GM19438 (cell line): ENCODE data around the gene CP.
"Not testable (repeated sequence)": the region's sequence is repeated elsewhere in the genome, so short reads cannot be mapped to it uniquely, and the experiment has no call there.

ENCODE experiments used
- ATAC-seq: cut with Tn5 transposase; IDR thresholded peaks from one replicate; pipeline ENCODE4 v1.9.1; 2021; ENCODE audit warnings: low read depth; ENCODE audit not compliant: unreplicated experiment

Gene CP

GRCh38 chr3:149221783-149222517 is at the start of gene CP:
Gene CP, minus strand, starts transcription at chr3:149221829. Its CDS starts 37 bp downstream, at chr3:149221792.
- no peak for ATAC-seq

GRCh38 chr3:149270180-149270579 is 48.6 kb upstream of the CP start:
- no peak for ATAC-seq

GRCh38 chr3:149269687-149270086 is 48.1 kb upstream of the CP start:
- no peak for ATAC-seq

- ATAC-seq: no peak
Observed at GRCh38 chr3:149267565-149267964, 45.9 kb upstream of the CP start.

- ATAC-seq: no peak
Observed at GRCh38 chr3:149266736-149267135, 45.1 kb upstream of the CP start.

DNA sequence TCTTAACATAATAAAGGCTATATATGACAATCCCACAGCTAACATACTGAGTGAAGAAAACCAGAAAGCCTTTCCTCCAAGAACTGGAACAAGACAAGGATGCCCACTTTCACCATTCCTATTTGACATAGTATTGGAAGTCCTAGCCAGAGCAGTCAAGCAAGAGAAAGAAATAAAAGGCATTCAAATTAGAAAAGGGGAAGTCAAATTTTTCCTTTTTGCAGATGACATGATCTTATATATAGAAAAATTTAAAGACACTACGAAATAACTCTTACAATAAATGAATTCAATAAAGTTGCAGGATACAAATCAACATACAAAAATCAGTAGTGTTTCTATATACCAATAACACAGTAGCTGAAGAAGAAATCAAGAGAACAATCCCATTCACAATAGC is 42.2 kb upstream of the CP start:
- no peak for ATAC-seq

- ATAC-seq: no peak
Observed at GRCh38 chr3:149258714-149259113, 37.1 kb upstream of the CP start.

DNA sequence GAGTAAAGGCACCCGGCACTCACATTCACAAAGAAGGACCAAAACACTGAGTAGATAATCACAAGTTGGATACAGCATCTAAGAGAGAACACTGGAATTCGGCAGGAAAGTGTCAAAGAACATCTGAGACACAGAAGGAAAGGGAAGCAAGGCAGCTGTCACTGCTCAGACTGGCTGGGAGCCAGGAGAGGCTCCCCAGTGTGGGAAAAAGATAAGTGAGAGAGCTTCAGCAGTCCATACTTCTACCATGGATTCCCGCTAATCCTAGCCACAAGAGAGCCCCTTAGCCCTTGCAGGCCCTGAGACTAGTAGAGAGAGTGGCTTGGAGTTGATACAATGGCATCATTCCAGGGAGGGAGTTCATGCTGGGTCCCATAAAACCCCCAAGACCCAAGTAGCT is 36.7 kb upstream of the CP start:
- no peak for ATAC-seq

GRCh38 chr3:149252272-149252671 is 30.6 kb upstream of the CP start:
- no peak for ATAC-seq

DNA sequence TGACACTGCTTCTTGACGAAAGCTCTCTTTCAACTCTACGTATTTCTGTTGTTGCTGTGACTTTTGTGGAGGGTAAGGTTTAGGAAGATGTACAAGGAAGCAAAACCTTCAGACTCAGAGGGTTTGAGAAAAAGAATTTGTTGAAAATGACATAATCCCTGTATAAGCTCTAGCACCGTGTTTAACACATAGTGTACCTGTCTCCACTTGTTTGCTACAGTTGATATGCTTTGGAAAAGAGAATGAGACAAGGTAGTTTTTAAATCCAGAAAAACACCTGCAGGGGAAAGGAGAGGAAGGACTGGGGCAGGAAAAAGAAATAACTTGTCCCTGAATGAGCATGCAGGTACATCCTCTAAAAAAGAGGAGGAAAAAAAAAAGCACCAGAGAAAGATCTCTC is 29.6 kb upstream of the CP start:
- ATAC-seq: no peak

DNA sequence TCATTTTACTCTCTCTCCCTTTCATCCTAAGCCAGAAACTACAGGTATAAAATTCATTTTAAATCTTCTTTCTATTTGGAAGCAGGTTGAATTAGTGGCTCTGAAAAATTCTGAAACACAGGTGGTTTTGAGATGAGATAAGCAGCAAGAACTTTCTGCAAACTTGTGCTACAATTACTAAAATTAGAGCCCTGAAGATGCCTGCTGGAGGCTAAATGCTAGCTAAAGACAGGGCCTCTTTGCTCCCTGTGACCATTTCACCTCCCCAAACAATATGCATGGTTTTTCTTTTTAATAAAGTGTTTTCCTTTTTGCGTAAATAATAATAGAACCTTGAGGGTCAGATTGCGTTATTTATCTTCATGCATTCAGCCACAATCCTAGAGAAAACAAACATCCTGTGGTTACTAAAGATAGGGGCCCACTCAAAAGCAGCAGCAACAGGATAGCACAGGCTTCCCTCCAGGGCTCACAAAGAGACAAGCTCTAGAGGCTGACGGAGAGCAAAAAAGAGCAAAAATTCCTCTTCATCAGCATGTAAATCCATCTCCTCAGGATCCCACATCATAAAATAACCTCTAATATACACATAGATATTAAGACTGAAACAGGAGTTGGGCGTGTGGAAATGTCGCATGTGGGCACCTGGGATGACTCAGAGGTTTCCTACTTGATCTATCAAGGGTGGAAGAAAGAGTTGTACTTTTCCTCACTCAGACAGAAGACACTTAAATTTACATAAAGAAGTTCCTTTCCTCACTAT is 26.5 kb upstream of the CP start:
- ATAC-seq: no peak

- no peak for ATAC-seq
Observed at GRCh38 chr3:149247008-149247710, 25.5 kb upstream of the CP start.

DNA sequence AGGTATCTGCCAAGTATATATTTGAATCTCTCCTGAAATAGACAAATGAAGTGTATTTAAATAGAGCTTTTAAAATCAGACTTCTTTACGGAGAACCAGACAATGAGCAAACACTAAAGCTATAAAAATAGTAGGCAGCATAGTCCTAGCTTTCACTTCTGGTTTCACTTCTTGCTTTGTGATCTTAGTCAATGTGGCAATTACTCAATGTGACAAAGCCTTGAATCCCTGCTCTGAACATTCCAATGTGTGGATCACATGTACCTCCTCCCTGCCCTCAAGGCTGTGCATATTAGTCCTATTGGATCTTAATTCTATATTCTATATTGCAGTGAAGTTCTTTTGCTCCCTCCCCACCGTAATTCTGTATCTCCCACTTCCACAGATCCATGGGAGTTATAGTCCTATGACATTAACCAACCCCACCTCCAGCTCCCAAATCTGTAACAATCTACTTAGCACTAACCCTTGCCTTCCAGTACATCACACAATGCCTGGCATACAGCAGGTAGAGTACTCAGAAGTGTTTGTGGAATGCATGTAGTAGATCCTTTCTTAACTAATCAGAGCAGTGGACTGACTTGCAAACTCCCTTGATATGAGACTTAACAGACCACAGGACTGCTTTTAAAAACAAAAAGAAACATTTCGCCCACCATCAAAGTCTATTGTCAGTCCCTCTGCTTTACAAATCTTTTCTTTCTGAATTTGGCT is 24.3 kb upstream of the CP start:
- ATAC-seq: peak; percentile 72

GRCh38 chr3:149243540-149243939 is 21.9 kb upstream of the CP start:
- no peak for ATAC-seq

GRCh38 chr3:149239357-149239936 is 17.8 kb upstream of the CP start:
- no peak for ATAC-seq

DNA sequence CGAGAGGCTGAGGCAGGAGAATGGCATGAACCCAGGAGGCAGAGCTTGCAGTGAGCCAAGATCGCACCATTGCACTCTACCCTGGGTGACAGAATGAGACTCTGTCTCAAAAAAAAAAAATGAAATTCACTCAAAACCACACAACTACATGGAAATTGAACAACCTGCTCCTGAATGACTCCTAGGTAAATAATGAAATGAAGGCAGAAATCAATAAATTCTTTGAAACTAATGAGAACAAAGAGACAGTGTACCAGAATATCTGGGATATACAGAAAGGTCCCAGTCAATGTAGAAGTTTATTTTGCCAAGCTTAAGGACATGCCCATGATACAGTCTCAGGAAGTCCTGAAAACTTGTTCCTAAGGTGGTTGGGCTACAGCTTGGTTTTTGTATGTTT is 16.6 kb upstream of the CP start:
- ATAC-seq: not testable (repeated sequence)

- no peak for ATAC-seq
Observed at GRCh38 chr3:149235599-149236424, 14.2 kb upstream of the CP start.

- ATAC-seq: no peak
Observed at GRCh38 chr3:149234671-149235245, 13.1 kb upstream of the CP start.

GRCh38 chr3:149233323-149233722 is 11.7 kb upstream of the CP start:
- no peak for ATAC-seq
